Transverse colon (tissue), 4 donors: ENCODE measurements around the gene GPX2.
A peak's percentile ranks its signal among the peaks of the same experiment; 100 is the strongest.

Experiments used
- POLR2A ChIP-seq: fragments of 450-650 bp; IDR thresholded peaks from one replicate; pipeline ENCODE4 v1.6.1; 2016; ENCODE audit warnings: antibody characterized with exemption, mild to moderate bottlenecking, moderate library complexity
- POLR2AphosphoS5 ChIP-seq, 3 donors: sonication (generic); formaldehyde crosslinking; IDR thresholded peaks; one replicate each; pipeline ENCODE4 v1.6.1; 2016; ENCODE audit warnings: antibody characterized with exemption in 3 of 3
- TF ChIP-seq, protein P1 (sequence below), 5 experiments: fragments of 200-600 bp in 3 of 5; fragments of 450-650 bp in 2 of 5; sonication (generic) in 3 of 5; IDR thresholded peaks; 1 replicate in 2 of 5; 2 replicates in 3 of 5; pipeline ENCODE4 v1.5.1; 2016 to 2017; ENCODE audit warnings: antibody characterized with exemption in 5 of 5, inconsistent platforms in 3 of 5, mild to moderate bottlenecking in 2 of 5, moderate library complexity in 1 of 5

DNA sequence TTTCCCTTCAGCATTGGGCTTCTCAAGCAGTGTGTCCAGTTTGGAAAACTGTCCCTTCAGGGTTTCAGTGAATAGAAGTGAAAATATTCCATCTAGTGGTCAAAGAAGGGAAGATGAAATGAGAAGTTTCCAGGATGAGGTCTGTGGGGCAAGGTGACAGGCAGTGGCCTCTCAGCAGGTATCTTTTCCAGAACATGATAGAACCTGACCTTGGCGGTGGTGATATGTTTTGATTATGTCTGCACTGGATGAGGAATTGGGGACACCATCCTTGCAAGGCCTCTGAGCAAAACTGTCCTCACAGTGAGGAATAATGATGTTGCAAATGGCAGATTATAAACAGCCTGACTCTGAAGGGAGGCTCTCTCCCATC, 4.7 kb downstream of the GPX2 start:
- TF ChIP-seq POLR2A (no peak), POLR2AphosphoS5 (IDR thresholded peaks at IDR 0.05) (no peak)
- TF ChIP-seq, protein P1, sequence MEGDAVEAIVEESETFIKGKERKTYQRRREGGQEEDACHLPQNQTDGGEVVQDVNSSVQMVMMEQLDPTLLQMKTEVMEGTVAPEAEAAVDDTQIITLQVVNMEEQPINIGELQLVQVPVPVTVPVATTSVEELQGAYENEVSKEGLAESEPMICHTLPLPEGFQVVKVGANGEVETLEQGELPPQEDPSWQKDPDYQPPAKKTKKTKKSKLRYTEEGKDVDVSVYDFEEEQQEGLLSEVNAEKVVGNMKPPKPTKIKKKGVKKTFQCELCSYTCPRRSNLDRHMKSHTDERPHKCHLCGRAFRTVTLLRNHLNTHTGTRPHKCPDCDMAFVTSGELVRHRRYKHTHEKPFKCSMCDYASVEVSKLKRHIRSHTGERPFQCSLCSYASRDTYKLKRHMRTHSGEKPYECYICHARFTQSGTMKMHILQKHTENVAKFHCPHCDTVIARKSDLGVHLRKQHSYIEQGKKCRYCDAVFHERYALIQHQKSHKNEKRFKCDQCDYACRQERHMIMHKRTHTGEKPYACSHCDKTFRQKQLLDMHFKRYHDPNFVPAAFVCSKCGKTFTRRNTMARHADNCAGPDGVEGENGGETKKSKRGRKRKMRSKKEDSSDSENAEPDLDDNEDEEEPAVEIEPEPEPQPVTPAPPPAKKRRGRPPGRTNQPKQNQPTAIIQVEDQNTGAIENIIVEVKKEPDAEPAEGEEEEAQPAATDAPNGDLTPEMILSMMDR (IDR thresholded peaks at IDR 0.05), result peak; percentile 20 to 42 (median 25)
